Measurements from ENCODE around the gene TMEM170A.

The TMEM170A gene

DNA sequence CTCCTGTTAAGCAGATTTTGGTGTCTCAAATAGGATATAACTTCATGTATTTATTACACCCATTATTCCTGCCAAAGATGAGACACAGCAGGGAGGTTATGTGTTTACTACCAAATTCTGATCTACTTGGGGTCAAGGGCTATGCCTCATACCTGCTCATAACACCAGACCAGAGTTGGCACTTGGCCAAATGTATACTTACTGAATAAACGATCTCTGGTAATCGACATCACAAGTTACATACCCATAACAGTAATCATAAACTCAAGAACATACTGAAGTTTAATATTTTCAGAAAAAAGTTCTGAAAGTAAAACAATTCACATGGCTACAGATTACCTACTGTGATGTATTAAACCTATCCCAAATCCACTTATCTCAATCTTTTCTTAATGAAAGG is 2.9 kb downstream of the TMEM170A start:
- TF ChIP-seq EGR1 (IDR thresholded peaks at IDR 0.05) = no peak
- TF ChIP-seq, protein P1, sequence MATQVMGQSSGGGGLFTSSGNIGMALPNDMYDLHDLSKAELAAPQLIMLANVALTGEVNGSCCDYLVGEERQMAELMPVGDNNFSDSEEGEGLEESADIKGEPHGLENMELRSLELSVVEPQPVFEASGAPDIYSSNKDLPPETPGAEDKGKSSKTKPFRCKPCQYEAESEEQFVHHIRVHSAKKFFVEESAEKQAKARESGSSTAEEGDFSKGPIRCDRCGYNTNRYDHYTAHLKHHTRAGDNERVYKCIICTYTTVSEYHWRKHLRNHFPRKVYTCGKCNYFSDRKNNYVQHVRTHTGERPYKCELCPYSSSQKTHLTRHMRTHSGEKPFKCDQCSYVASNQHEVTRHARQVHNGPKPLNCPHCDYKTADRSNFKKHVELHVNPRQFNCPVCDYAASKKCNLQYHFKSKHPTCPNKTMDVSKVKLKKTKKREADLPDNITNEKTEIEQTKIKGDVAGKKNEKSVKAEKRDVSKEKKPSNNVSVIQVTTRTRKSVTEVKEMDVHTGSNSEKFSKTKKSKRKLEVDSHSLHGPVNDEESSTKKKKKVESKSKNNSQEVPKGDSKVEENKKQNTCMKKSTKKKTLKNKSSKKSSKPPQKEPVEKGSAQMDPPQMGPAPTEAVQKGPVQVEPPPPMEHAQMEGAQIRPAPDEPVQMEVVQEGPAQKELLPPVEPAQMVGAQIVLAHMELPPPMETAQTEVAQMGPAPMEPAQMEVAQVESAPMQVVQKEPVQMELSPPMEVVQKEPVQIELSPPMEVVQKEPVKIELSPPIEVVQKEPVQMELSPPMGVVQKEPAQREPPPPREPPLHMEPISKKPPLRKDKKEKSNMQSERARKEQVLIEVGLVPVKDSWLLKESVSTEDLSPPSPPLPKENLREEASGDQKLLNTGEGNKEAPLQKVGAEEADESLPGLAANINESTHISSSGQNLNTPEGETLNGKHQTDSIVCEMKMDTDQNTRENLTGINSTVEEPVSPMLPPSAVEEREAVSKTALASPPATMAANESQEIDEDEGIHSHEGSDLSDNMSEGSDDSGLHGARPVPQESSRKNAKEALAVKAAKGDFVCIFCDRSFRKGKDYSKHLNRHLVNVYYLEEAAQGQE (IDR thresholded peaks at IDR 0.05; ENCODE audit: low read depth) = no peak
- TF ChIP-seq CREB1 (IDR thresholded peaks at IDR 0.05; ENCODE audit: low read depth) = no peak
- peak; percentile 79 for TF ChIP-seq NFIC (IDR thresholded peaks at IDR 0.05)
- no peak for TF ChIP-seq EP300 (IDR thresholded peaks at IDR 0.05; ENCODE audit: borderline replicate concordance)
- no peak for TF ChIP-seq CEBPB (IDR thresholded peaks at IDR 0.05)
- TF ChIP-seq TEAD4 (IDR thresholded peaks at IDR 0.05) = no peak

DNA sequence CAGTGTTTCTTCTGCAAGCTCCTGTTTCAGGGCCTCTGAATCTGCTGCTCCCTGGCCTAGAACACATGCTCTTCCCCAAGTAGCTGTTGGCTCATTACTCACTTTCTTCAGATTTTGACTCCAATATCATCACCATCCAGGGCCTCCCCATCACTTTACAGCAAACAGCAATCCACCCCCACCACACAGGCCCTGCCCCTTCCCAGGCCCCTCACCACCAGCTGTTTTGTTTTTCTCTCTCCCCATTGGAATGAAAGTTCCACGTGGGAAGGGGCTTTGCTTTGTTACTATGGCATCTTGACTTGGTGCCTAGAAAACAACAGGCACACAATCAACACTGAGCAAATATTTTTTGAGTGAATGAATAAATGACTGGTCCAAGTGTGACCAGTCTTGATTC is 4.0 kb downstream of the TMEM170A start:
- no peak for TF ChIP-seq TEAD4 (IDR thresholded peaks at IDR 0.05)
- no peak for TF ChIP-seq CEBPB (IDR thresholded peaks at IDR 0.05)
- TF ChIP-seq YY1 (IDR thresholded peaks at IDR 0.05; ENCODE audit: low read depth) = no peak
- TF ChIP-seq TAF1 (IDR thresholded peaks at IDR 0.05; ENCODE audit: low read depth) = no peak
- TF ChIP-seq, protein P2, sequence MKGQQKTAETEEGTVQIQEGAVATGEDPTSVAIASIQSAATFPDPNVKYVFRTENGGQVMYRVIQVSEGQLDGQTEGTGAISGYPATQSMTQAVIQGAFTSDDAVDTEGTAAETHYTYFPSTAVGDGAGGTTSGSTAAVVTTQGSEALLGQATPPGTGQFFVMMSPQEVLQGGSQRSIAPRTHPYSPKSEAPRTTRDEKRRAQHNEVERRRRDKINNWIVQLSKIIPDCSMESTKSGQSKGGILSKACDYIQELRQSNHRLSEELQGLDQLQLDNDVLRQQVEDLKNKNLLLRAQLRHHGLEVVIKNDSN (IDR thresholded peaks at IDR 0.05) = no peak
- TF ChIP-seq RAD21 (IDR thresholded peaks at IDR 0.05; ENCODE audit: low read depth) = no peak
- TF ChIP-seq ZBTB7A (IDR thresholded peaks at IDR 0.05; ENCODE audit: low read depth) = no peak
- no peak for TF ChIP-seq FOXM1 (IDR thresholded peaks at IDR 0.05; ENCODE audit: borderline replicate concordance, low read depth)
- TF ChIP-seq NFIC (IDR thresholded peaks at IDR 0.05) = no peak
- TF ChIP-seq, protein P3, sequence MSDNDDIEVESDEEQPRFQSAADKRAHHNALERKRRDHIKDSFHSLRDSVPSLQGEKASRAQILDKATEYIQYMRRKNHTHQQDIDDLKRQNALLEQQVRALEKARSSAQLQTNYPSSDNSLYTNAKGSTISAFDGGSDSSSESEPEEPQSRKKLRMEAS (IDR thresholded peaks at IDR 0.05) = no peak
- no peak for TF ChIP-seq EP300 (IDR thresholded peaks at IDR 0.05; ENCODE audit: borderline replicate concordance)
- no peak for TF ChIP-seq TCF12 (IDR thresholded peaks at IDR 0.05; ENCODE audit: low read depth)
- no peak for TF ChIP-seq CREB1 (IDR thresholded peaks at IDR 0.05; ENCODE audit: low read depth)
- TF ChIP-seq, protein P1 (IDR thresholded peaks at IDR 0.05; ENCODE audit: low read depth) = no peak
- no peak for TF ChIP-seq EGR1 (IDR thresholded peaks at IDR 0.05)

DNA sequence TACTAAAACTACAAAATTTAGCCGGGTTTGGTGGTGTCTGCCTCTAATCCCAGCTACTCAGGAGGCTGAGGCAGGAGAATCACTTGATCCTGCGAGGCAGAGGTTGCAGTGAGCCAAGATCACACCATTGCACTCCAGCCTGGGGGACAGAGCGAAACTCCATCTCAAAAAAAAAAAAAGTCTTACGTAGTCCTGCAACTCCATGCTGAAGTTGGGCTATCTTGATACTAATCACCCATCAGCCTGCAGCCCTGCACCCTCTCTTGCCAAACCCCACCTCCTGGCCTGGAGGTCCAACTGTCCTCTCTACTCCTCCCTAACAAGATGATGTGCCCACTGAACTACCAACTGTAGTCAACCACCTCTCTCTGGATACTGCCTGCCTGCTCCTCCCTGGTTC is 4.8 kb downstream of the TMEM170A start:
- TF ChIP-seq EP300 (IDR thresholded peaks at IDR 0.05; ENCODE audit: borderline replicate concordance) = no peak

DNA sequence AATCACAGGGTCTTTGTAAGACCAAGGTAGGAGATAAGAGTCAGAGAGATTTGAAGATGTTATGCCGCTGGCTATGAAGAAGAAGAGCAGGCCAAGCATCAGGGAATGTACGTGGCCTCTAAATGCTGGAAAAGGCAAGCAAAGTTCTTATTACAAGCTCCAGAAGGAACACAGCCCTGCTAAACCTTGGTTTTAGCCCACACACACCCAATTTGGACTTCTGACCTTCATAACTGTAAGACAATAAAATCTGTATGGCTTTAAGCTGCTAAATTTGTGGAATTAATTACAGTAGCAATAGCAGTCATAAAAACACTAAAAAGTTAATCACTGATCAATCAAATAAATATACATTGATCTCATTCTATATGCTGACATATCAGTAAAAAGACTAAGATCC is 6.0 kb downstream of the TMEM170A start:
- TF ChIP-seq, protein P2 (IDR thresholded peaks at IDR 0.05) = no peak
- TF ChIP-seq FOXM1 (IDR thresholded peaks at IDR 0.05; ENCODE audit: borderline replicate concordance, low read depth) = no peak
- TF ChIP-seq, protein P1 (IDR thresholded peaks at IDR 0.05; ENCODE audit: low read depth) = no peak
- TF ChIP-seq TEAD4 (IDR thresholded peaks at IDR 0.05) = no peak
- no peak for TF ChIP-seq EGR1 (IDR thresholded peaks at IDR 0.05)
- TF ChIP-seq TCF12 (IDR thresholded peaks at IDR 0.05; ENCODE audit: low read depth) = no peak
- no peak for TF ChIP-seq TAF1 (IDR thresholded peaks at IDR 0.05; ENCODE audit: low read depth)
- no peak for TF ChIP-seq ZBTB7A (IDR thresholded peaks at IDR 0.05; ENCODE audit: low read depth)
- TF ChIP-seq, protein P3 (IDR thresholded peaks at IDR 0.05) = no peak
- no peak for TF ChIP-seq NFIC (IDR thresholded peaks at IDR 0.05)
- no peak for TF ChIP-seq RAD21 (IDR thresholded peaks at IDR 0.05; ENCODE audit: low read depth)
- TF ChIP-seq YY1 (IDR thresholded peaks at IDR 0.05; ENCODE audit: low read depth) = no peak
- TF ChIP-seq CREB1 (IDR thresholded peaks at IDR 0.05; ENCODE audit: low read depth) = no peak
- TF ChIP-seq CEBPB (IDR thresholded peaks at IDR 0.05) = no peak

DNA sequence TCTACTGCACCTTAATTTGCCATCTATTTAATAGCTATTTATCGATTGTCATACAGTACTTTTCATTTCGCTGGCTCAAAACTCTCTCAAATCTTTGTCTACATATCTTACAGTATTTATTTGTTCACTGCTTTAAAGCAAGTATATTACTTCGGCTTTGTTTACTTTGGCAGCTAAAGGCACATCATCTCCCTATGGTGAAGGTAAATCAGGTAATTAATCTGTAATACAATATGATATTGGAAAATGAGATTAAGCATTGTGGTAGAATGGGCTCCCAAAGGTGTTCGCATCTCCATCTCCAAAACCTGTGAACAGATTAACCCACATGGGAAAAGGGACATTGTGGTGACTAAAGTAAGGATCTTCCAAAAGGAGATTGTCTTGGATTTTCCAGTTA is 6.5 kb downstream of the TMEM170A start:
- TF ChIP-seq FOXM1 (IDR thresholded peaks at IDR 0.05; ENCODE audit: borderline replicate concordance, low read depth) = no peak
- TF ChIP-seq, protein P3 (IDR thresholded peaks at IDR 0.05) = no peak
- no peak for TF ChIP-seq NFIC (IDR thresholded peaks at IDR 0.05)
- TF ChIP-seq, protein P1 (IDR thresholded peaks at IDR 0.05; ENCODE audit: low read depth) = no peak
- no peak for TF ChIP-seq RAD21 (IDR thresholded peaks at IDR 0.05; ENCODE audit: low read depth)
- TF ChIP-seq TEAD4 (IDR thresholded peaks at IDR 0.05) = no peak
- TF ChIP-seq EGR1 (IDR thresholded peaks at IDR 0.05) = no peak
- TF ChIP-seq EP300 (IDR thresholded peaks at IDR 0.05; ENCODE audit: borderline replicate concordance) = no peak
- no peak for TF ChIP-seq ZBTB7A (IDR thresholded peaks at IDR 0.05; ENCODE audit: low read depth)
- TF ChIP-seq CREB1 (IDR thresholded peaks at IDR 0.05; ENCODE audit: low read depth) = no peak
- no peak for TF ChIP-seq TAF1 (IDR thresholded peaks at IDR 0.05; ENCODE audit: low read depth)
- no peak for TF ChIP-seq YY1 (IDR thresholded peaks at IDR 0.05; ENCODE audit: low read depth)
- no peak for TF ChIP-seq CEBPB (IDR thresholded peaks at IDR 0.05)
- TF ChIP-seq, protein P2 (IDR thresholded peaks at IDR 0.05) = no peak
- no peak for TF ChIP-seq TCF12 (IDR thresholded peaks at IDR 0.05; ENCODE audit: low read depth)
